ENCODE data around the gene CNOT1.

CNOT1 gene

GRCh38 chr16:58503166-58503862, 126.3 kb downstream of the CNOT1 start:
- H4K20me1 ChIP-seq (ENCODE audit: insufficient read depth, low read length), result no peaks in the 10 kb centered on the region
- no peak overlapping the region for H2AFZ ChIP-seq (ENCODE audit: low read depth, low read length)
- H3K9me3 ChIP-seq (ENCODE audit: insufficient read depth, low read length), result no peaks in the 10 kb centered on the region
- H3K36me3 ChIP-seq (replicated peaks; ENCODE audit: low read depth, low read length), result no peaks in the 10 kb centered on the region
- H3K27ac ChIP-seq (ENCODE audit: low read length), result no peak overlapping the region
- no peak overlapping the region for H3K9ac ChIP-seq (ENCODE audit: low read length)
- no peaks in the 10 kb centered on the region for H3K79me2 ChIP-seq (ENCODE audit: low read length)
- H3K4me2 ChIP-seq (ENCODE audit: low read length), result no peak overlapping the region
- TF ChIP-seq CTCF (IDR thresholded peaks at IDR 0.05; ENCODE audit: low read depth, low read length) (no peak), EZH2phosphoT487 (IDR thresholded peaks at IDR 0.05; ENCODE audit: low read depth) (no peak)
- no peak overlapping the region for H3K4me3 ChIP-seq (ENCODE audit: low read length)
- H3K4me1 ChIP-seq (ENCODE audit: low read length), result peaks cover 14% of the 10 kb centered on the region
- H3K27me3 ChIP-seq (ENCODE audit: low read depth, low read length), result no peaks in the 10 kb centered on the region

GRCh38 chr16:58502217-58502921, 127.3 kb downstream of the CNOT1 start:
- Histone ChIP-seq H3K9me3 (ENCODE audit: insufficient read depth, low read length) (no peaks in the 10 kb centered on the region), H3K36me3 (replicated peaks; ENCODE audit: low read depth, low read length) (no peaks in the 10 kb centered on the region), H3K79me2 (ENCODE audit: low read length) (no peaks in the 10 kb centered on the region), H3K9ac (ENCODE audit: low read length) (no peak overlapping the region), H3K4me1 (ENCODE audit: low read length) (peaks cover 16% of the 10 kb centered on the region), H3K4me3 (ENCODE audit: low read length) (no peak overlapping the region), H3K27me3 (ENCODE audit: low read depth, low read length) (no peaks in the 10 kb centered on the region), H3K4me2 (ENCODE audit: low read length) (no peak overlapping the region), H4K20me1 (ENCODE audit: insufficient read depth, low read length) (no peaks in the 10 kb centered on the region), H3K27ac (ENCODE audit: low read length) (no peak overlapping the region), H2AFZ (ENCODE audit: low read depth, low read length) (no peak overlapping the region)
- TF ChIP-seq EZH2phosphoT487 (IDR thresholded peaks at IDR 0.05; ENCODE audit: low read depth) (no peak), CTCF (IDR thresholded peaks at IDR 0.05; ENCODE audit: low read depth, low read length) (no peak)

- no peak overlapping the region for H2AFZ ChIP-seq (ENCODE audit: low read depth, low read length)
- H3K9ac ChIP-seq (ENCODE audit: low read length), result peak overlapping the region; percentile 28; the same call in 1 of the 2 replicates
- H3K4me2 ChIP-seq (ENCODE audit: low read length), result peak overlapping the region; percentile 99
- H3K9me3 ChIP-seq (ENCODE audit: insufficient read depth, low read length), result no peaks in the 10 kb centered on the region
- peaks cover 25% of the 10 kb centered on the region for H3K4me1 ChIP-seq (ENCODE audit: low read length)
- no peaks in the 10 kb centered on the region for H3K36me3 ChIP-seq (replicated peaks; ENCODE audit: low read depth, low read length)
- no peaks in the 10 kb centered on the region for H3K27me3 ChIP-seq (ENCODE audit: low read depth, low read length)
- H3K4me3 ChIP-seq (ENCODE audit: low read length), result peak overlapping the region; percentile 89
- H3K79me2 ChIP-seq (ENCODE audit: low read length), result no peaks in the 10 kb centered on the region
- no peaks in the 10 kb centered on the region for H4K20me1 ChIP-seq (ENCODE audit: insufficient read depth, low read length)
- no peak overlapping the region for H3K27ac ChIP-seq (ENCODE audit: low read length)
- TF ChIP-seq CTCF (IDR thresholded peaks at IDR 0.05; ENCODE audit: low read depth, low read length), result no peak
- no peak for TF ChIP-seq EZH2phosphoT487 (IDR thresholded peaks at IDR 0.05; ENCODE audit: low read depth)
These were observed 128.1 kb downstream of the CNOT1 start for GRCh38 chr16:58501242-58502131.
